ENCODE results near the gene MYMX. TPM values are rescaled to one million over a fixed set of nuclear protein-coding genes. Genes with fewer than 3 reads are reported as not detected.

Gene MYMX
- total RNA-seq, 1 donor, result not detected

GRCh38 chr6:44228031-44228430 is 11.3 kb downstream of the MYMX start:
- H3K27ac ChIP-seq (ENCODE audit: low read depth, low read length), result no peak overlapping the region
- peaks cover 20% of the 10 kb centered on the region for H3K79me2 ChIP-seq (ENCODE audit: insufficient read depth, low read length)
- H3K9me3 ChIP-seq (ENCODE audit: low read depth, low read length), result no peaks in the 10 kb centered on the region
- H3K27me3 ChIP-seq (ENCODE audit: insufficient read depth, low read length), result no peaks in the 10 kb centered on the region
- no peaks in the 10 kb centered on the region for H4K20me1 ChIP-seq (ENCODE audit: insufficient read depth, low read length)
- no peak overlapping the region for H3K4me3 ChIP-seq (ENCODE audit: insufficient read depth, low read length)
- no peak overlapping the region for H3K4me2 ChIP-seq (ENCODE audit: insufficient read depth, low read length)
- H3K4me1 ChIP-seq (ENCODE audit: insufficient read depth, low read length), result peaks cover 18% of the 10 kb centered on the region
- H3K36me3 ChIP-seq (ENCODE audit: insufficient read depth, low read length), result peaks cover 8% of the 10 kb centered on the region
- TF ChIP-seq CTCF (IDR thresholded peaks at IDR 0.05; ENCODE audit: extremely low read depth, low read depth, low read length), result no peak
- no peak overlapping the region for H2AFZ ChIP-seq (ENCODE audit: low read length)
- DNase-seq (ENCODE audit: insufficient read length, low spot score, missing footprints), result peak; percentile 13

DNA sequence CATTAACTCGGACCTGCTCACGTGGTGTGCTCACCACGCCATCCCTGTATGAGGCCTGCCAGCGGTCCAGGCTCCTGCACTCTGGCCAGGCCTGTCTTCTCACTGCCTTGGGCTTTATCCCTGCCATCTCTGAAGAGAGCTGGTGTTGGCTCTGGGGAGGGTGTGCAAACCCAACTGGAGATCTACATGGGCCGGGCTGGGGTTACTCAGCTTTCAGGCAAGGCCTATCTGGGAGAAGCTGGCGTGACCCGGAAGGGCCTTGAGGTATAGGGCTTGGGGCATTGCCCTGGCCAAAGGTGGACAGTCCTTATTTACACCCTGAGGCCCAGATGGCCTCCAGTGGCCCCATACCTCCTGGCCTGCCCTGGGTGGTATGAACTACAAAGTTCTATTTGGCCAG is 11.7 kb downstream of the MYMX start:
- H3K4me2 ChIP-seq (ENCODE audit: insufficient read depth, low read length), result no peak overlapping the region
- H3K27ac ChIP-seq (ENCODE audit: low read depth, low read length), result no peak overlapping the region
- peak; percentile 83 for DNase-seq (ENCODE audit: insufficient read length, low spot score, missing footprints)
- H3K9me3 ChIP-seq (ENCODE audit: low read depth, low read length), result no peaks in the 10 kb centered on the region
- TF ChIP-seq CTCF (IDR thresholded peaks at IDR 0.05; ENCODE audit: extremely low read depth, low read depth, low read length), result no peak
- H2AFZ ChIP-seq (ENCODE audit: low read length), result no peak overlapping the region
- H3K36me3 ChIP-seq (ENCODE audit: insufficient read depth, low read length), result peaks cover 8% of the 10 kb centered on the region
- H3K27me3 ChIP-seq (ENCODE audit: insufficient read depth, low read length), result no peaks in the 10 kb centered on the region
- no peaks in the 10 kb centered on the region for H4K20me1 ChIP-seq (ENCODE audit: insufficient read depth, low read length)
- peaks cover 20% of the 10 kb centered on the region for H3K79me2 ChIP-seq (ENCODE audit: insufficient read depth, low read length)
- H3K4me3 ChIP-seq (ENCODE audit: insufficient read depth, low read length), result no peak overlapping the region
- peaks cover 21% of the 10 kb centered on the region for H3K4me1 ChIP-seq (ENCODE audit: insufficient read depth, low read length)

- DNase-seq (ENCODE audit: insufficient read length, low spot score, missing footprints), result peak; percentile 86
- TF ChIP-seq CTCF (IDR thresholded peaks at IDR 0.05; ENCODE audit: extremely low read depth, low read depth, low read length), result no peak
- no peak overlapping the region for H3K4me3 ChIP-seq (ENCODE audit: insufficient read depth, low read length)
- H3K79me2 ChIP-seq (ENCODE audit: insufficient read depth, low read length), result peaks cover 20% of the 10 kb centered on the region
- no peaks in the 10 kb centered on the region for H3K9me3 ChIP-seq (ENCODE audit: low read depth, low read length)
- no peak overlapping the region for H3K4me2 ChIP-seq (ENCODE audit: insufficient read depth, low read length)
- H3K4me1 ChIP-seq (ENCODE audit: insufficient read depth, low read length), result peaks cover 25% of the 10 kb centered on the region
- no peak overlapping the region for H3K27ac ChIP-seq (ENCODE audit: low read depth, low read length)
- H2AFZ ChIP-seq (ENCODE audit: low read length), result no peak overlapping the region
- no peaks in the 10 kb centered on the region for H4K20me1 ChIP-seq (ENCODE audit: insufficient read depth, low read length)
- H3K36me3 ChIP-seq (ENCODE audit: insufficient read depth, low read length), result peaks cover 8% of the 10 kb centered on the region
- no peaks in the 10 kb centered on the region for H3K27me3 ChIP-seq (ENCODE audit: insufficient read depth, low read length)
Measured at GRCh38 chr6:44228836-44229235, 12.1 kb downstream of the MYMX start.

GRCh38 chr6:44229376-44230033 is 12.8 kb downstream of the MYMX start:
- peak; percentile 46 for DNase-seq (ENCODE audit: insufficient read length, low spot score, missing footprints)
- Histone ChIP-seq H3K27ac (ENCODE audit: low read depth, low read length) (no peak overlapping the region), H3K4me2 (ENCODE audit: insufficient read depth, low read length) (no peak overlapping the region), H3K9me3 (ENCODE audit: low read depth, low read length) (no peaks in the 10 kb centered on the region), H4K20me1 (ENCODE audit: insufficient read depth, low read length) (no peaks in the 10 kb centered on the region), H2AFZ (ENCODE audit: low read length) (no peak overlapping the region), H3K4me1 (ENCODE audit: insufficient read depth, low read length) (peaks cover 26% of the 10 kb centered on the region), H3K36me3 (ENCODE audit: insufficient read depth, low read length) (peaks cover 8% of the 10 kb centered on the region), H3K4me3 (ENCODE audit: insufficient read depth, low read length) (no peak overlapping the region), H3K27me3 (ENCODE audit: insufficient read depth, low read length) (no peaks in the 10 kb centered on the region), H3K79me2 (ENCODE audit: insufficient read depth, low read length) (peaks cover 18% of the 10 kb centered on the region)
- no peak for TF ChIP-seq CTCF (IDR thresholded peaks at IDR 0.05; ENCODE audit: extremely low read depth, low read depth, low read length)
